Measurements from ENCODE around the gene ZNF669. TPM values are rescaled to one million over a fixed set of nuclear protein-coding genes. Genes with fewer than 3 reads are reported as not detected.
"Not testable (repeated sequence)": the region's sequence is repeated elsewhere in the genome, so short reads cannot be mapped to it uniquely, and the experiment has no call there.

ZNF669 gene
- total RNA-seq (ENCODE audit: low replicate concordance), result 7.4 and 9.4 TPM in 2 replicates

DNA sequence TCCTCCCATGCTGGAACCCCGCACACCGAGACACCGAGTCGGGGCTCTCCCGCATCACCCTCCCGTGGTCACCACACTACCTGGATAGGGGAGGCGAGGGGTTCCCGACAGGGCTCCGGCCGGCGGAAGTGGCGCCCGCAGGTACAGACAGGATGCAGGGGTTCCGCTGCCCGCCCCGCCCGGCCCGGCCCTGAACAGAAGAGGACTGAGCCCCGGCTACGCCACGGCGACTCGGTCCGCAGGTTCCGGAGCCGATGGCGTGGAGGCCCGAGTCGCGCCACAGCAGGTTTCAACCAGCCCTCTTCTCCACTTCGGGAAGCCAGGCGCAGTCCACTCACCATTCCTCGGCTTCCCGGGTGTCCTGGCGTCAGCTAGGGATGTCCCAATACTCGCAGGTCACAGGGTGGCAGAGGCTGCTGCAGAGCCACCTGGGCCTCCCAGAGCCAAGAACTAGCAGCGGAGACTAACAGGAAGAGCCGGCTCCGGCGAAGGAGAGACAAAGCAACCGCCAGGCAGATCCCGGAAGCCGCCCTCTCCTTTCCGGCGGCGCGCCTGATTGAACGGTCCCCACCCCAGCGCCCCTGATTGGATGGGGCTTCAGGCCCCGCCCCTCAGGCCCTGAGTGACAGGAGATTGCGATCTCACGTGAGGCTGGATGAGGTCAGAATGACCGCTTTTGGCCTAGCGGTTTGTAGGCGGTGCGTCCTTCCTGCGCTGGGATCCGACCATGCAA, at the start of gene ZNF669:
Gene ZNF669 (minus strand): TSS at position 498 of the 733 bp plus-strand sequence. CDS start 157 bp downstream, at position 341.
- TF ChIP-seq, protein P1, sequence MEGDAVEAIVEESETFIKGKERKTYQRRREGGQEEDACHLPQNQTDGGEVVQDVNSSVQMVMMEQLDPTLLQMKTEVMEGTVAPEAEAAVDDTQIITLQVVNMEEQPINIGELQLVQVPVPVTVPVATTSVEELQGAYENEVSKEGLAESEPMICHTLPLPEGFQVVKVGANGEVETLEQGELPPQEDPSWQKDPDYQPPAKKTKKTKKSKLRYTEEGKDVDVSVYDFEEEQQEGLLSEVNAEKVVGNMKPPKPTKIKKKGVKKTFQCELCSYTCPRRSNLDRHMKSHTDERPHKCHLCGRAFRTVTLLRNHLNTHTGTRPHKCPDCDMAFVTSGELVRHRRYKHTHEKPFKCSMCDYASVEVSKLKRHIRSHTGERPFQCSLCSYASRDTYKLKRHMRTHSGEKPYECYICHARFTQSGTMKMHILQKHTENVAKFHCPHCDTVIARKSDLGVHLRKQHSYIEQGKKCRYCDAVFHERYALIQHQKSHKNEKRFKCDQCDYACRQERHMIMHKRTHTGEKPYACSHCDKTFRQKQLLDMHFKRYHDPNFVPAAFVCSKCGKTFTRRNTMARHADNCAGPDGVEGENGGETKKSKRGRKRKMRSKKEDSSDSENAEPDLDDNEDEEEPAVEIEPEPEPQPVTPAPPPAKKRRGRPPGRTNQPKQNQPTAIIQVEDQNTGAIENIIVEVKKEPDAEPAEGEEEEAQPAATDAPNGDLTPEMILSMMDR (IDR thresholded peaks at IDR 0.05; ENCODE audit: insufficient read depth, low read length), result no peak
- peak within 1 kb of the TSS; percentile 95 for H3K4me3 ChIP-seq (ENCODE audit: low read depth, low read length)
- DNase-seq (ENCODE audit: low read depth), result peak; percentile 95

GRCh38 chr1:247147781-247148180, 43.6 kb upstream of the ZNF669 start:
- no peak overlapping the region for H3K4me3 ChIP-seq (ENCODE audit: low read depth, low read length)
- no peak for DNase-seq (ENCODE audit: low read depth)
- TF ChIP-seq, protein P1 (IDR thresholded peaks at IDR 0.05; ENCODE audit: insufficient read depth, low read length), result no peak

GRCh38 chr1:247147120-247147519, 43.0 kb upstream of the ZNF669 start:
- DNase-seq (ENCODE audit: low read depth); H3K4me3 ChIP-seq (ENCODE audit: low read depth, low read length): not testable (repeated sequence)

GRCh38 chr1:247146671-247147070, 42.5 kb upstream of the ZNF669 start:
- DNase-seq (ENCODE audit: low read depth), result no peak
- no peak overlapping the region for H3K4me3 ChIP-seq (ENCODE audit: low read depth, low read length)
- TF ChIP-seq, protein P1 (IDR thresholded peaks at IDR 0.05; ENCODE audit: insufficient read depth, low read length), result no peak

- TF ChIP-seq, protein P1 (IDR thresholded peaks at IDR 0.05; ENCODE audit: insufficient read depth, low read length), result no peak
- no peak overlapping the region for H3K4me3 ChIP-seq (ENCODE audit: low read depth, low read length)
- DNase-seq (ENCODE audit: low read depth), result no peak
Observed at GRCh38 chr1:247145279-247145678, 41.1 kb upstream of the ZNF669 start.

- not testable (repeated sequence) for DNase-seq (ENCODE audit: low read depth); H3K4me3 ChIP-seq (ENCODE audit: low read depth, low read length)
Observed at GRCh38 chr1:247139557-247139956, 35.4 kb upstream of the ZNF669 start.

GRCh38 chr1:247131236-247131635, 27.1 kb upstream of the ZNF669 start:
- H3K4me3 ChIP-seq (ENCODE audit: low read depth, low read length), result no peak overlapping the region
- TF ChIP-seq, protein P1 (IDR thresholded peaks at IDR 0.05; ENCODE audit: insufficient read depth, low read length), result no peak
- DNase-seq (ENCODE audit: low read depth), result no peak

GRCh38 chr1:247127519-247128282, 23.5 kb upstream of the ZNF669 start:
- H3K4me3 ChIP-seq (ENCODE audit: low read depth, low read length), result peak overlapping the region; percentile 29
- not testable (repeated sequence) for DNase-seq (ENCODE audit: low read depth)

DNA sequence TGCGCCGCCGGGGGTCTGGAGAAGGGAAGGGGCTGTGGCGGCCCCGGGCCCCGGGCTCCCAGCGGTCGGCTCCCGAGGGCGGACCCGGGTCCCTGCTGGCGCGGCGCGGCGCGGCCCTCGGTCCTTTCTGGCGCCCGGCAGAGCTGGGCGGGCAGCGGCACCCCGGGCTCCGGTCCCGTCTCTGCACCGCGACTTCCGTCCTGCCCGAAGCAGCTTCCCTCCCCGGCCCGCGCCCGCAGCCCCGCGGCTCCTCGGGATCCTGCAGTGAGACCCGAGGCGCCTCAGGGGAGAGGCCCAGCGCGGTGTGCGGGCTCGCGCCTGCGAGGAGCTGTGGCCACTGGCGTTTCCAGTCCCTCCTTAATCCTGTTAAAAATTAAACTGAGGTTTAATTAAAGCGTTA, 22.4 kb upstream of the ZNF669 start:
- DNase-seq (ENCODE audit: low read depth); H3K4me3 ChIP-seq (ENCODE audit: low read depth, low read length): not testable (repeated sequence)

DNA sequence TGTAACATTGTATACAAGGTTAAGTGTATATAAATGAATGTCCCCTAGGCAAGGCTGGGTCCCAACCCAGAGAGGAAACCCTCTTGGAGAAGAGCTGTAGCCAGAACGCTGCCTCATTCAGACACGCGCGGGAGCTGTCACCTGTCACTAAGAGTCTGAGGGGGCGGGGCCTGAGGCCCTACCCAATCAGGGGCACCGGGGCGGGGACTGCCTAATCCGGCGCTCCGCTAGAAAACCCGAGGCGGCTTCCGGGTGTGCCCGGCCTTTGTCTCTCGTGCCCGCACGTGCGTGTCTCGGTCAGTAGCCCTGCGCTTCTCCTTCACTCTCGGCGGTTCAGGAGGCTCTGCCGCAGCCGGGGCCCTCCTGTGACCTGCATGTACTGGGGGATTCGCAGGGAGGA, 22.0 kb upstream of the ZNF669 start:
- DNase-seq (ENCODE audit: low read depth); H3K4me3 ChIP-seq (ENCODE audit: low read depth, low read length): not testable (repeated sequence)
